ENCODE measurements around the gene ADAMTS14.

The ADAMTS14 gene

DNA sequence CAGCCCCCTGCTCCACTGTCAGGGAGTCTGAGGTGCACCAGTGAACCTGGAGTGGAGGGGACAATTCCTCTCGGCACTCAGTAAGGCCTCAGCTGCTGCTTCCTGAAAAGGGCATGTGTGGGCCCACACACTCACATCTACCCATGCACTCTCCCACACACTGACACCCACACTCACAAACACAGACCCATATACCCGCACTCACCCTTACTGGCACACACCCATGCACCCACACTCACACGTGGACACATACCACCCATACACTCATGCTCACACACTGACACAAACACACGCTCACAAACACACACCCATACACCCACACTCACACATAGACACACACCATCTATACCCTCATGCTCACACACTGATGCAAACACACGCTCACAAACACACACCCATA is 31.9 kb downstream of the ADAMTS14 start:
- H3K4me3 ChIP-seq (ENCODE audit: low read depth in 1 of 2, low read length in 2 of 2), result no peak overlapping the region
- H3K27ac ChIP-seq (ENCODE audit: low read depth, low read length), result no peak overlapping the region
- no peaks in the 10 kb centered on the region for H3K36me3 ChIP-seq (ENCODE audit: control insufficient read depth in 1 of 2, insufficient read depth in 2 of 2, low read length in 2 of 2)
- no peak overlapping the region for H3K9ac ChIP-seq (ENCODE audit: low read depth in 1 of 2, low read length in 2 of 2)
- no peaks in the 10 kb centered on the region for H3K27me3 ChIP-seq (ENCODE audit: control insufficient read depth in 1 of 2, insufficient read depth in 2 of 2, low read length in 2 of 2)
- no peaks in the 10 kb centered on the region for H3K9me3 ChIP-seq (ENCODE audit: control insufficient read depth in 1 of 2, low read length in 2 of 2)
- H3K4me1 ChIP-seq (ENCODE audit: control insufficient read depth in 1 of 2, insufficient read depth in 2 of 2, low read length in 2 of 2), result no peaks in the 10 kb centered on the region

DNA sequence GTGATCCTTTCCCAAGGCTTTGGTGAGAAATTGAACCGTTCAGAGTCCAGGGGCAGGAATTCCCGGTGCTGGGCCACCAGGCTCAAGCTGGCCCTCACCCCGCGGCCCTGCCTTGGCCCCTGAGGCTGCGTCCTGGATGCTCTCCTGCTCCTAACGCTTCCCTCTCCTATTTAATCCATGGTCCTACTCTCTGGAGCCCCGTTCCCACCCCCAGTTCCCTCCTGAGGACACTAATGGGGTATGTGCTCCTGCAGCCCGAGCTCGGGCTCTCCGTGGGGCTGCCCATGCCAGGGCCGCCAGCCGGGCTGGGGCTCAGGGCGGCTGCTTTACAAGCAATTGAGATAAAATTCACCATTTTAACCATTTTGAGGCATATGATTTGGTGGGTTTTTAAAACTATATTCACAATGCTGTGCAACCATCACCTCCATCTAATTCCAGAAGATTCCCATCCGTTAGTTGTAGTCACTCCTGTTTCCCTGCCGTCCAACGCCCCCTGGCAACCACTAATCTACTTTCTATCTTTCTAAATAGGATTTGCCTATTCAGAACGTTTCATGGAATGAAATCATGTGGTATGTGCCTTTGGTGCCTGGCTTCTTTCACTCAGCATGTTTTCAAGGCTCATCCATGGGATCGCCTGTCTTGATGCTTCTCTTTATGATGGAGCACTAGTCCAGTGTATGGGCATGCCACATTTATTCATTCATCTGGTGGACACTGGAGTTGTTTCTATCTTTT is 33.0 kb downstream of the ADAMTS14 start:
- Histone ChIP-seq H3K27ac (ENCODE audit: low read depth, low read length) (no peak overlapping the region), H3K9ac (ENCODE audit: low read depth in 1 of 2, low read length in 2 of 2) (no peak overlapping the region), H3K27me3 (ENCODE audit: control insufficient read depth in 1 of 2, insufficient read depth in 2 of 2, low read length in 2 of 2) (no peaks in the 10 kb centered on the region), H3K36me3 (ENCODE audit: control insufficient read depth in 1 of 2, insufficient read depth in 2 of 2, low read length in 2 of 2) (no peaks in the 10 kb centered on the region), H3K4me3 (ENCODE audit: low read depth in 1 of 2, low read length in 2 of 2) (no peak overlapping the region), H3K9me3 (ENCODE audit: control insufficient read depth in 1 of 2, low read length in 2 of 2) (no peaks in the 10 kb centered on the region), H3K4me1 (ENCODE audit: control insufficient read depth in 1 of 2, insufficient read depth in 2 of 2, low read length in 2 of 2) (no peaks in the 10 kb centered on the region)

DNA sequence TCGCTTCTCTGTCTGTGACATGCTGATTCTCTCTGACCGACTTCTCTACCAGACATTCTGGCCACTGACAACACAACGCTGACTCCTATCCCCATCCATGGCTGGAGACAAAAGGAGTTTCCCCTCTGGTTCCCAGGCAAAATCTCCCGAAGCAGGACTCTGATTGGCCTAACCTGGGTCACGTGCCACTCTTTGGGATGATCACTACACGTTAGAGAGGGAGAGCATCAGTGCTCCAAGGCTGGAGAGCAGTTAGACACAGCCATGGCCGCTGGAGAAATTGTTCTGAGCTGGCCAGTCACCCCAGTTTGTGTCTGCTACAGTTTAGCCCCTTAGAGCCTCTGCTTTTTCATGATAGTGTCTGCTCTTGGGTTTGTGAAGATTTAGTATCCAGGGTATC is 38.9 kb downstream of the ADAMTS14 start:
- no peaks in the 10 kb centered on the region for H3K9me3 ChIP-seq (ENCODE audit: control insufficient read depth in 1 of 2, low read length in 2 of 2)
- no peak overlapping the region for H3K27ac ChIP-seq (ENCODE audit: low read depth, low read length)
- no peaks in the 10 kb centered on the region for H3K27me3 ChIP-seq (ENCODE audit: control insufficient read depth in 1 of 2, insufficient read depth in 2 of 2, low read length in 2 of 2)
- no peaks in the 10 kb centered on the region for H3K36me3 ChIP-seq (ENCODE audit: control insufficient read depth in 1 of 2, insufficient read depth in 2 of 2, low read length in 2 of 2)
- H3K9ac ChIP-seq (ENCODE audit: low read depth in 1 of 2, low read length in 2 of 2), result no peak overlapping the region
- peaks cover 5 to 7% of the 10 kb centered on the region in 2 donors for H3K4me1 ChIP-seq (ENCODE audit: control insufficient read depth in 1 of 2, insufficient read depth in 2 of 2, low read length in 2 of 2)
- no peak overlapping the region for H3K4me3 ChIP-seq (ENCODE audit: low read depth in 1 of 2, low read length in 2 of 2)

DNA sequence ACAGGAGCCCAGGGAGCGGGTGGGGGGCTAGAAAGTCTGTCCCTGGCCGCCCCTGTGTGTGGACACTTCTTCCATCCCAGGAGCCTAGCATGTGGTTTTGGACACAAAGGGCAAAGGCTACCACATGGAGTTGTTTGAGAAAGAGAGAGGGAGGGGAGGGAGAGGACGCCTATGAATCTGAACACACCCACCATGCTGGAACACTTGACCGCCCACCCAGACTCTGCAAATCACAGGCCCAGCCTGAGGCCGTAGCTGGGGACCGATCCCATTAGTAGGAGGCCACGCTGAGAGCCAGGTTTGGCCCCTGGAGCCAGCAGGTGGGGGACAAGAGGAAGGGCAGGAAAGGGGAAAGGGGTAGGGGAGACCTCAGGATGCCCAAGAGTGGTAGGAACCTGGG is 39.6 kb downstream of the ADAMTS14 start:
- peaks cover 8% of the 10 kb centered on the region in 2 donors for H3K4me1 ChIP-seq (ENCODE audit: control insufficient read depth in 1 of 2, insufficient read depth in 2 of 2, low read length in 2 of 2)
- H3K4me3 ChIP-seq (ENCODE audit: low read depth in 1 of 2, low read length in 2 of 2), result no peak overlapping the region
- no peaks in the 10 kb centered on the region for H3K27me3 ChIP-seq (ENCODE audit: control insufficient read depth in 1 of 2, insufficient read depth in 2 of 2, low read length in 2 of 2)
- H3K9ac ChIP-seq (ENCODE audit: low read depth in 1 of 2, low read length in 2 of 2), result no peak overlapping the region
- no peaks in the 10 kb centered on the region for H3K9me3 ChIP-seq (ENCODE audit: control insufficient read depth in 1 of 2, low read length in 2 of 2)
- no peak overlapping the region for H3K27ac ChIP-seq (ENCODE audit: low read depth, low read length)
- H3K36me3 ChIP-seq (ENCODE audit: control insufficient read depth in 1 of 2, insufficient read depth in 2 of 2, low read length in 2 of 2), result no peaks in the 10 kb centered on the region

DNA sequence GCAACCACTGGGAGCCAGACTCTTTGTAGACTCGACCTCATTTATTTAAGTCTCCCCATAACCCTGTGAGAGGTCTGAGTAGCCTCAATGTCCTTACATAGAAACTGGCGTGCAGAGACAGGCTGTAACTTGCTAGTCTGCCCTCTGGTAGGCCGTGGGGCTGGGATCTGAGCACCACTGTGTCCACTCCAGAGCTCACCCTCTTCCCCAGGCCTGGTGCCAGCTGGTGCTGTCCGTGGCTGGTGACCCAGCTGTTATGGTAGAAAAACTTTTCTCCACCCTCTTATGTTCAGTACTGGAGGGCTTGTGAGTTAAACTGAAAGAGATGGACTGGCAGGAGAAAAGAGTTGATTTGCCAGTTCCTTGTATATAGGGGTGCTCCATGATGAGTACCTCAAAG is 41.9 kb downstream of the ADAMTS14 start:
- Histone ChIP-seq H3K27ac (ENCODE audit: low read depth, low read length) (no peak overlapping the region), H3K9ac (ENCODE audit: low read depth in 1 of 2, low read length in 2 of 2) (no peak overlapping the region), H3K36me3 (ENCODE audit: control insufficient read depth in 1 of 2, insufficient read depth in 2 of 2, low read length in 2 of 2) (no peaks in the 10 kb centered on the region), H3K4me3 (ENCODE audit: low read depth in 1 of 2, low read length in 2 of 2) (no peak overlapping the region), H3K9me3 (ENCODE audit: control insufficient read depth in 1 of 2, low read length in 2 of 2) (no peaks in the 10 kb centered on the region), H3K27me3 (ENCODE audit: control insufficient read depth in 1 of 2, insufficient read depth in 2 of 2, low read length in 2 of 2) (no peaks in the 10 kb centered on the region), H3K4me1 (ENCODE audit: control insufficient read depth in 1 of 2, insufficient read depth in 2 of 2, low read length in 2 of 2) (peaks cover 8% of the 10 kb centered on the region in 2 donors)

DNA sequence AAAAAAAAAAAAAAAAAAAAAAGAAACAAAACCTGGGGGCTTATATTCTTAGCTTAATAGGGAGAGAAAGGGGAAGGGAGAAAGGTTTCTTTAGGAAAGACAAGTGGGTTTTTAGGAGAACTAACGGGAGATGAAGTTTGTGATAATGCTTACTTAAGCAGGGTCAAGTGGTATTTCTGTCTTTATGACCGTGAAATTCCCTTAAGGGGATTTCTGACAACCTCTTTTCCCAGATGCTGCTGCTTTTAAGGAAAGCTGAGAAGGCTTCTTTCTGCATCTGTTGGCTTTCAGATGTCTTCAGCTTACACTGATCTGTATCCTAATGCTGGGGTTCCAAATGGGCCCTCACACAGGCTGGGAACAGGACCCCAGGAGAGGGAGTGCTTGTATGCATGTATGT is 42.6 kb downstream of the ADAMTS14 start:
- Histone ChIP-seq H3K4me3 (ENCODE audit: low read depth in 1 of 2, low read length in 2 of 2) (no peak overlapping the region), H3K9me3 (ENCODE audit: control insufficient read depth in 1 of 2, low read length in 2 of 2) (no peaks in the 10 kb centered on the region), H3K27ac (ENCODE audit: low read depth, low read length) (no peak overlapping the region), H3K4me1 (ENCODE audit: control insufficient read depth in 1 of 2, insufficient read depth in 2 of 2, low read length in 2 of 2) (peaks cover 8% of the 10 kb centered on the region in 2 donors), H3K9ac (ENCODE audit: low read depth in 1 of 2, low read length in 2 of 2) (no peak overlapping the region), H3K27me3 (ENCODE audit: control insufficient read depth in 1 of 2, insufficient read depth in 2 of 2, low read length in 2 of 2) (no peaks in the 10 kb centered on the region), H3K36me3 (ENCODE audit: control insufficient read depth in 1 of 2, insufficient read depth in 2 of 2, low read length in 2 of 2) (no peaks in the 10 kb centered on the region)

DNA sequence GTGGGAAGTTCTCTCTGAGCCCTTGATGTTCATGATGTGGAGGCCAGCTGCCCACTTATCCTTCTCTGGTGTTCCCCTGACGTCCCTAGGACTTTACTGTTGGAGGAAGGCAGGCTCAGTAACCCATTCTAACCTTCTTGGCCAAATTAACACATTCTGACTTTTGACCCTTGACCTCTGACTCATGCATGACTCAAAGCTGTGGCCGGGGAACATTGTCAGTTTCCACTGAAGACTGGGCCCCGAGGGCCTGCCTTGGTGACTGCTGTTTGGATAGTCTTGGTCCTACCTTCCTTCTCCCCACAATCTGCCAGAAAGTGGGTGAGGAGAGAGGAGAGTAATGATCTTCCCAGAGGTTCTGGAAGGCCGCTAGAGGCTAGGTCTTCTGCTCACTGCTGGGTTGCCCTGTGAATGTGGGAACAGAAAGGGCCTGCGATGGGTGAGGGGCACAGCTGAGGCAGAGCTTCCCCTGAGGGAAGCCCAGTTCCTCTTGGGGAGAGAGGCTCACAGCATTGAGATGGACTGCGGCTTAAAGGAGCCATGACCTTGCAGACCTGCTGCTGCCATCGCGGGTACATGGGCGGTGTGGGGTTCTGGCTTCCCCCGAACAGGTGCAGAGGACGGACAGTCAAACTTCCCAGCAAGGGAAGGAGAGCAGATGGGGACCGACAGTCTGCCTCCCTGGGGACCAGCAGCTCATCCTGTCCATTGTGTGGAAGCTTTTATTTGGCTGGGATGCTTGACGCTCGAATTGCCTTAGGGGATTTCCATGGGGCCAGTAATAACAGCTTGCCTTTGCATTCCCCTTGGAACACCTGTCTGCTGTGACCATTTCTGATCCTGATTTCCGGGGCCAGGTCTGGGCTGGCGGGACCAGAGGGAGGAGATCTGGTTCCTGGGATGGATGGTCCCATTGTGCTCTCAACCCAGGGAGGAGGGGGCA is 43.8 kb downstream of the ADAMTS14 start:
- no peaks in the 10 kb centered on the region for H3K9me3 ChIP-seq (ENCODE audit: control insufficient read depth in 1 of 2, low read length in 2 of 2)
- H3K4me3 ChIP-seq (ENCODE audit: low read depth in 1 of 2, low read length in 2 of 2), result no peak overlapping the region
- no peak overlapping the region for H3K9ac ChIP-seq (ENCODE audit: low read depth in 1 of 2, low read length in 2 of 2)
- H3K36me3 ChIP-seq (ENCODE audit: control insufficient read depth in 1 of 2, insufficient read depth in 2 of 2, low read length in 2 of 2), result no peaks in the 10 kb centered on the region
- no peaks in the 10 kb centered on the region for H3K27me3 ChIP-seq (ENCODE audit: control insufficient read depth in 1 of 2, insufficient read depth in 2 of 2, low read length in 2 of 2)
- H3K27ac ChIP-seq (ENCODE audit: low read depth, low read length), result no peak overlapping the region
- peaks cover 8% of the 10 kb centered on the region in 2 donors for H3K4me1 ChIP-seq (ENCODE audit: control insufficient read depth in 1 of 2, insufficient read depth in 2 of 2, low read length in 2 of 2)

DNA sequence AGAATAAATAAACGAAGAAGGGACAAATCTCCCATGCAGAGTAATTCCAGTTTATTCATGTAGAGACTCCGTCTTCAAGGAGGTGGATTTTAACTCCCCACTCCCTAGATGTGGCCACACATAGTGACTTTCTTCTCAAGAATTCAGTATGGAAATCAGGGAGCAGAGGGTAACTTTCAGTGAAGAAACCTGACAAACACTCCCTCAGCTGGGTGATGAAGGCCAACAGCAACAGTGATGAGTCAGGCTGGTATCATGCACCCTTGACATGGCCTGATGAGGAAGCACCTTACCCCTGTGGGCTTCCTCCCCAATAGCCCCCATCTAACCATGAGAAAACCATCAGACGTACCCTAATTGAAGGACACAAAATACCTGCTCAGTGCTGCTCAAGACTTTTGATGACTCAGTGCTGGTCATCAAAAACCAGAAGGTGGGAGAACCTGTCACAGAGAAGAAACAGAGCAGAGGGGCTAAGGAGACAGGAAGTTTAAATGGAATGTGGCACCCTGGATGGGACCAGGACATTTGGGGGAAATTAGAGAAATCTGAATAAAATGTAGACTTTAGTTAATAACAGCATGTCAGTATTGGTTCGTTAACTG is 50.6 kb downstream of the ADAMTS14 start:
- Histone ChIP-seq H3K4me3 (ENCODE audit: low read depth in 1 of 2, low read length in 2 of 2) (no peak overlapping the region), H3K36me3 (ENCODE audit: control insufficient read depth in 1 of 2, insufficient read depth in 2 of 2, low read length in 2 of 2) (no peaks in the 10 kb centered on the region), H3K27ac (ENCODE audit: low read depth, low read length) (no peak overlapping the region), H3K4me1 (ENCODE audit: control insufficient read depth in 1 of 2, insufficient read depth in 2 of 2, low read length in 2 of 2) (no peaks in the 10 kb centered on the region), H3K27me3 (ENCODE audit: control insufficient read depth in 1 of 2, insufficient read depth in 2 of 2, low read length in 2 of 2) (no peaks in the 10 kb centered on the region), H3K9ac (ENCODE audit: low read depth in 1 of 2, low read length in 2 of 2) (no peak overlapping the region), H3K9me3 (ENCODE audit: control insufficient read depth in 1 of 2, low read length in 2 of 2) (no peaks in the 10 kb centered on the region)

DNA sequence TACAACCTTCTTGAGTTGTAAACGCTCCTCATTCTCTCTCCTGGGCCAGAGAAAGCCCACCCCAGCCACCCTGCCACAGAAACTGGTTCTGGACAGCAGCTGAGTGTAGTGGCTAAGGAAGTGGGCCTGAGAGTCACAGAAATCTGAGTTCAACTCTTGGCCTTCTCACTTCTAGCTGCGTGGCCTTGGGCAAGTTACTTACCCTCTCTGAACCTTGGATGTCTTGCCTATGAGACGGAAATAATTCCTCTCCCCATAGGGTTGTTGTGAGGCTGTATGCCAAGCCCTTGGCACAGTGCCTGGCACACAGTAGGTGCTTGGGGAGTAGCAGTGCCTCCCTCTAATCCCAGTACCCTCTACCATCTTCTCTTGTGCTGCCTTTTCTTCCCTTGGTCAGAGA is 51.5 kb downstream of the ADAMTS14 start:
- Histone ChIP-seq H3K4me3 (ENCODE audit: low read depth in 1 of 2, low read length in 2 of 2) (no peak overlapping the region), H3K36me3 (ENCODE audit: control insufficient read depth in 1 of 2, insufficient read depth in 2 of 2, low read length in 2 of 2) (no peaks in the 10 kb centered on the region), H3K4me1 (ENCODE audit: control insufficient read depth in 1 of 2, insufficient read depth in 2 of 2, low read length in 2 of 2) (no peaks in the 10 kb centered on the region), H3K27ac (ENCODE audit: low read depth, low read length) (no peak overlapping the region), H3K9ac (ENCODE audit: low read depth in 1 of 2, low read length in 2 of 2) (no peak overlapping the region), H3K9me3 (ENCODE audit: control insufficient read depth in 1 of 2, low read length in 2 of 2) (no peaks in the 10 kb centered on the region), H3K27me3 (ENCODE audit: control insufficient read depth in 1 of 2, insufficient read depth in 2 of 2, low read length in 2 of 2) (no peaks in the 10 kb centered on the region)

DNA sequence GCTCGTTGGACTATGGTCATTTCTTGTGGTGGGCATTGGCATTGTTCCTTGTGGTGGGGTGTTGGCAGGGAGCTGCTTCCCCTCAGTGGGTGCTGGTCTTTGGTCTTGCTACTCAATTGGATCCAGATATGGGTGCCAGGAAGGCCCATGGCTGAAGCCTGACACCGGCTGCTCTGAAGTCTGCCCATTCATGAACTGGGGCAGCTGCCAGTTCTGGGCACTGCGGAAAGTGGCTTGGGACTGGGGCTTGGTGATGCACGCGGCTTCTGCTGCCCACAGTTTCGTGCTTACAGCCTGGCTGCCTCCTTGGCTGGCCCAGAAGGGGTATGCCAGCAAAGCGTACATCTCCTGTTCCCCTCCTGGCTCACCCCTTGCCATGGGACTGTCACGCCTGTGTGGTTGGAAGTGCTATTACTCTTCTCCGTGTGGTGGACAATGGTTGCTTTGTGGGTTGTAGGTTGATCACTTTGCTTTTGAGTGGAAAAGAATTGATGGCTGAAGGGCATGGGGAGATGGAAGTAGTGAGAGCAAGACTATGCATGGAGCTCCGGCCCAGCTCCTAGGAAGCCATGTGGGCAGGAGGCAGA is 54.7 kb downstream of the ADAMTS14 start:
- Histone ChIP-seq H3K9me3 (ENCODE audit: control insufficient read depth in 1 of 2, low read length in 2 of 2) (no peaks in the 10 kb centered on the region), H3K36me3 (ENCODE audit: control insufficient read depth in 1 of 2, insufficient read depth in 2 of 2, low read length in 2 of 2) (no peaks in the 10 kb centered on the region), H3K4me3 (ENCODE audit: low read depth in 1 of 2, low read length in 2 of 2) (no peak overlapping the region), H3K9ac (ENCODE audit: low read depth in 1 of 2, low read length in 2 of 2) (no peak overlapping the region), H3K27ac (ENCODE audit: low read depth, low read length) (no peak overlapping the region), H3K4me1 (ENCODE audit: control insufficient read depth in 1 of 2, insufficient read depth in 2 of 2, low read length in 2 of 2) (no peaks in the 10 kb centered on the region), H3K27me3 (ENCODE audit: control insufficient read depth in 1 of 2, insufficient read depth in 2 of 2, low read length in 2 of 2) (no peaks in the 10 kb centered on the region)

Measured in duodenal mucosa (tissue), 2 donors.